ENCODE measurements around the gene AGPS.
"Not testable (repeated sequence)": the region's sequence is repeated elsewhere in the genome, so short reads cannot be mapped to it uniquely, and the experiment has no call there.

The AGPS gene

GRCh38 chr2:177533253-177533652 is 140.7 kb downstream of the AGPS start:
- no peak for DNase-seq

GRCh38 chr2:177535000-177535399 is 142.4 kb downstream of the AGPS start:
- DNase-seq = no peak

DNA sequence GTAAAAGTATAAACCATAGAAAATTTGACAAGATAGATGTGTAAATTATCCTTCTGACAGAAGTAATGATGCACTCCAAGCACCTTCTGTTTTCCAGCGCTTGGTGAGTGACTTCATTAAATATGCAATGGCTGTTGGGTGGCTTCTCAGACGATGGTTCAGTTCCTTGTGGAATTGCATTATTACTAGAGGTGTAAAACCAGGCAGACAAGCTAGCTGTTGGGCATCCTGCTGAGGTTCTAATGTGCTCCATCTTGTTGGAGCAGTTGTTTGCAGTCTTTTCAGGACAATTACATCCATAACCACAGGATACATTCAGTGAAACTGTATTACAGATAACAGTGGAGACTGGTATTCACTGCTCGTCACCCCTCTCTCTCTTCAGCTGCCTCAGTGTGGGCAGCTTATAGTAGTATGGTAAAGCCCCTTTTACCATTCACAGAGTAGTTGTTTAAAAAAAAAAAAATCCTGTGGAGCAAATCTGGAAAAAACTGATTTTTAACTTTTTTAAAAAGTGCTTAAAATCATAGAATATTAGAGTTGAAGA is 143.5 kb downstream of the AGPS start:
- DNase-seq = no peak

DNA sequence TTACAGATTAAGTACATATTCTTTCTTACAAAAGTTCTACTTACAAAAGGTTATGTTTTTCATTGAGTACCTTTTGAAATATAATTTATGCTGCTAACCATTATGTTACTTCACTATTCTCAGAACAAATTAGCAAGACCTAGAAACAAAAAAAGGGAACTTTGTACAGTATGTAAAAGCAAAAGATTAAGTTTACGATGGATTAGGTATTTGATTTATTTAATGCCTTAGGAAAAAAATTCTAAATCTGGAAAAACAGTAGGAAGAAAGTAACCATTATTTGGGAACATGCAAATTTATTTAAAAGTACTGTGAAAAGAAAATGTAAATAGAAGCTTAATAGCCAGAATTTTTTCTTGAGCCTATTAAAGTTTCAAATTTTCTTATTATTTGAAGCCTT is 144.6 kb downstream of the AGPS start:
- DNase-seq = no peak

- DNase-seq = no peak
Measured at GRCh38 chr2:177537636-177538035, 145.1 kb downstream of the AGPS start.

DNA sequence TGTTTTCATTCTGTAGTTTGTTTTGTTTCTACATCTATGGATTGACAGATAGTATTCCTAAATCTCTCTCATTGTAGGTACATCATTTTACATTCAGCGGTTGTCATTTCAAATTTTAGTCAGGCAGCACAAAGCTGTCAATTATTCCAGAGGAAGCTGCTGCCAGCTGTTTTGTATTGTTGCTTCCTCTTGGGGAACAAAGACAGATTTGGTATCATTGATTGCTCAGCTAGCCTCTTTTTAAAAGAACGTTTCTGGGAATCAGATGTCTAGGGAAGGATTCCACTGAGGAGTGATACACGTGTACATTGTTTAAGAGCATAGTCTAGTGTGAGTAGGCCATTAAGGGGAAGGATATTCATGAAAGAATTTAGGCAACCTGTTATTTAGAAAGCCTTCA is 145.8 kb downstream of the AGPS start:
- DNase-seq = no peak

- DNase-seq = no peak
Measured at GRCh38 chr2:177540283-177540682, 147.7 kb downstream of the AGPS start.

- DNase-seq = no peak
Measured at GRCh38 chr2:177541258-177541991, 148.9 kb downstream of the AGPS start.

GRCh38 chr2:177542396-177542795 is 149.8 kb downstream of the AGPS start:
- no peak for DNase-seq

GRCh38 chr2:177543007-177543760 is 150.6 kb downstream of the AGPS start:
- no peak for DNase-seq

DNA sequence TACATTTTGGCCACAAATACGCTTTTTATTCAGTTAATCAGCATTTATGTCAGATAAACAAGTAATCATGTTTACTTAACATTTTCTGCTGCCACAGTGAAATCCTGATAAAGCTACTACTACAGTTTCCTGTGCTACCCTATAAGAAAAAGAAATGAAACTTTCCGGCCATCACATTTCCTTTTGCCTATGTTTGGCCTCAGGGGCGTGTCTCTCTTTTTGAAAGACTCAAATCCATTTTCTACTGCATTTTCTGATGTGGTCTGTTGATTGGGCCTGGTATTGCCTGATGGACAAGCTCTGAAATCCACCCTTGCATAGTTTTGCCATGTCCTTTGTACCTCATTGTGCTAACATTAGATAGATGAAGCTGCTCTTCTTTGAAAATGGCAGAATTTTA is 152.6 kb downstream of the AGPS start:
- no peak for DNase-seq

DNA sequence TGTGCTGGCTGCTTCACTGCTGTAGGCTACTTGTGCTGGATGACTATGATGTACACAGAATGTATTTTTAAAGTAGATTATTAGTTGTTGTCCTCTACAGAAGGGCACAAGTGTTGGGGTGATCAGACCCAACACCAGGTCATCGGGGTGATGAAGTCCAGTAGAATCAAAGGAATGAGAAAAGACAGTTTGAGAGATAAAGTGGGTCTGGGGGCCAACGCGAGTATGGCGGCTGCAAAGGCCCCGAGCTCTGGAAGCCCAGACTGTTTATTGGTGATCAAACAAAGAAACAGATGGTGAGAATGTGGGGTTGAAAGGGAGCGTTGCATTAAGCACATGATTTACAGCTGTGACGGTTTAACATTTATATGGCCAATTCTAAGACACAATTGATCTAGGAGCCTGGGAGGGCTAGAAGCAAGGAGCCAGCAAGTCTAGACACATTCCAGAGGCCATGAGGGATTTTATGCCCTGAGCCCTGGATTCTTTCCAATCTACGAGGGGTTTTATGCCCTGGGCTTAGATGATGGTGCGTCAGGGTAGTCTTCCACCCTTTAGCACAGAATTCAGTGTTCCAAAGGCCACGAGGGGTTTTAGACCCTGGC is 153.5 kb downstream of the AGPS start:
- DNase-seq = no peak

DNA sequence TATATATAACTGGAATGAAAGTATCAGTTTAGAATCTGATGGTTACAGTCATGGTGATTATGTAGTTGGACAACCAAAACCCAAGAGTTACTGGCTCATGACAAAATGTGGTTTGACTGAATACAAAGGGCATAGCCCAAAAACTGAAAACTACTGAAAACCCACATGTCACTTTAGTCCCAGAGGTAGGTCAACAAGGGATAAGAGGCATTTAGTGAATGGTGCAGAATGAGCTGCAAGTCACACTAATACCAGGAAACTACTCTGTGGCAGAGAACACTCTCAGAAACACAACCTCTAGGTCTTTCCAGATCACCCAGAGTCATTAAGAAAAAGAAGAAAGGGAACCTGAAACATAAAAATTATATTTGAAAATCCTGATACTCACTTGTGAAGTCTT is 154.5 kb downstream of the AGPS start:
- DNase-seq = no peak

DNA sequence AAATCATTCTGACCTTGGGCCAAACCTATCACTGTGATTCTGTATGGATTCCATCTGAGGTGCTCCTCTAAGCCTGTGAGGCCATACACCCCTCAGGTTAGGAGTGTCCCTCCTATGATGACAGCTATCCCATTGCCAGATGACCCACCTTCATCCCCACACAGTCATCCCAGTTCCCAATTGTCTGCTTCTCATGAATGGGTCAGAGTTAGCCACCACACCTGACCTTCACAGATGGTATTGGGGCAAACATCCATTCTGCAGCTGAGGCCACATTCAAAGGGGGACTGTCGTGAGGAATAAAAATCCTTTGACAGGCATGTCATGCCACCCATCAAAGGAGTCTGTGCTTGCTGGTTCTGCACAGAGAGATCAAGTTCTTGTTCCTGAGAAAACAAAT is 155.2 kb downstream of the AGPS start:
- no peak for DNase-seq

- no peak for DNase-seq
Measured at GRCh38 chr2:177548636-177549035, 156.1 kb downstream of the AGPS start.

- DNase-seq = no peak
Measured at GRCh38 chr2:177549171-177549570, 156.6 kb downstream of the AGPS start.

DNA sequence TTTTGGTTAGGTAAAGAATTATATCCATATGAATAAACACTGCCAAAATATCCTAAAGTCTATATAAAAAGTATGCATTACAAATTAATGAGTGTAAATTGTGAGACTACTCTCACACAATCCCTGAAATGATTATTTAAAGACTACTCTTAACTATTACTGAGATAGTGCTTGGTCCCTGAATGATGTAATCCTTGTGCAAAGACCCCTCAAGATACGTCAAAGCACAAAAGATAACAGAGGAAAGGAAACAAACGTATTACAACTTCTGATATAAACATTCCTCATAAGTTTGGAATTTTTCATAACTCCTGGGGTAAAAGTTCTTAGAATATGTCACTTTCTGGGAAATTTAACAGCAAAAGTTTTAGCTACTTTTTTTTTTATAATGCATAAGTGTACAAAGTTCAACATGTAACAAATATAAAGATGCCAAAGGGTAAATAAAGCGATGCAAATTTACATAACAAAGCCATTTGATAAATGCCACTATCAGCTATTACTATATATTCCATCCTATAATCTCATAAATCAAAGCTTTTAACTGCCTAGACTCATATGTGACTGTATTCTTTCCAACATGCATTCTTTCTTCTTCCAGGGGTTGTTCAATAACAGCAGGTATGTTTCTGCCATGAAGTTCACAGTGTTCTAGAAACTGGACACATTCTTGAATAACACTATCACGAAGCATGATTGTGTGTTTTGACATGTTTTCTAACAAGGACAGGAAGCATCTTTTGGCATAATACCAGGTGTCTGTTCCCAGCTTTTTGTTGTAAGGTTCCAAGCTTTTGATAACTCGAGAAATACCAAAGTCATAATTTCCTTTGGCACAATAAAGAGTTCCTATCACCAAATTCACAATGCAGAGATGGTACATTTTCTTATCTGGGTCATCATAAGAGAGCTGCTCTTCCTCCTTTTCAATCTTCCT is 158.0 kb downstream of the AGPS start:
- no peak for DNase-seq

GRCh38 chr2:177551360-177551759 is 158.8 kb downstream of the AGPS start:
- DNase-seq = not testable (repeated sequence)

DNA sequence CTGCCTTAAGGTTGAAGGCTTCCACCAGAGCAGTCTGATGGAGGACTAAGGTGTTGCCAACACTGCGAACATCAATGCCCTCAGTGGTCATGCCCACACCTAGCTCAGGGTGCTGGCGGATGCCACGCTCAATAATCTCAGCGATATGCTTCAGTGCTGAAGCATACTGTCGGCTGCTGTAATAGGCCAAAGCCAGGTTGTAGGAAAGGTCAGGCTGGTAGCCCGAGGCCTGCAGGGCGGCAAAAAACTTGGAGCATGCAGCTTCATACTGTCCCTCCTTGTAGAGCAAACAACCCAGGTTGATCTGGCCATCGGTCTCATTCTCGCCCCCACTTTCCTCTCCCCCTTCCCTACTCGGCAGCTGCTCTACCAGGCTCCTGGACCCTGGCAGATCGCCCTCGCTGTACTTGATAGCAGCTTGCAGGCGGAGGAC is 159.4 kb downstream of the AGPS start:
- DNase-seq = no peak

DNA sequence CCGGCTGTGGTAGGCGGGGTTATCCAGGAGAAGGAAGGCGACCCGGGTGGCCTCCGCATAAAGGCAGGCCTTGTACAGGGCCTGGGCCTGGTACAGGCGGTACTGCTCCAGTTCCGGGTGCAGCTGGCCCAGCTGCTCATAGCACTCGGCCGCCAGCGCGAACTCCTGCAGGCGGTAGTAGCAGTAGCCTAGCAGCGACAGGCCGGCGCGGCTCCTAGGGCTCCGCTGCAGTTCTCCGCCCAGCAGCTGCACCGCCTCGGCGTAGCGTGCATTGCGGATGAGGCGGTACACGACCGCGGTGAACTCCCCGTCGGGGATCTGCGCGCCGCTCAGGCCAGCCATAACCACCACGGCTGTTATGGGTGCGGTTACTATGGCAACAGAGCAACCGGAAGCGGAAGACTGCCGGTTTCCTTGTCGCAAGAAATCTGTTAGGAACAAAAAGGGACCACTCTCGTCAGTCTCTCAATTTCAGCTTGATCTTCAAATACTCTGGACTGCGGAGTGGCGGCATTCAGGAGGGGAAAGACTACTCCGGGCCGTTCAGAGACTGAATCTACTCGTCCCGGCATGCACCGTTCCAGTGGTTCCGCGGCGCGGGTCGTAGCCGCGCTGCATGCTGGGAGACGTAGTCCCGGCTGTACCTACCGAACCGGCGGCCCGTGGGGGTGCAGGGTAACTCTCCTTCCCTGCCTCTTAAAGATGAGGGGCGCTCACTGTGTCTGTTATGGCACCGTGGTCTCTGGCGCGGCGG is 160.0 kb downstream of the AGPS start:
- DNase-seq = peak; percentile 93

GRCh38 chr2:177553176-177553884 is 160.8 kb downstream of the AGPS start:
- DNase-seq = no peak
